Muscle layer of duodenum (tissue), 2 donors: Measurements from ENCODE around the gene HIVEP2.

ENCODE experiments used
- H3K27ac ChIP-seq: one replicate; pipeline ENCODE4 v1.7.0; 2013; ENCODE audit warnings: mild to moderate bottlenecking, low read length
- H3K27me3 ChIP-seq: one replicate; pipeline ENCODE4 v1.7.0; 2013; ENCODE audit warnings: low read depth, mild to moderate bottlenecking, control low read depth, low read length
- H3K36me3 ChIP-seq, 2 donors: one replicate each; pipeline ENCODE4 v1.7.0; 2013; ENCODE audit warnings: low read length in 2 of 2, control low read depth in 1 of 2, mild to moderate bottlenecking in 1 of 2; ENCODE audit not compliant: insufficient read depth in 2 of 2, control insufficient read depth in 1 of 2
- H3K4me1 ChIP-seq, 2 donors: one replicate each; pipeline ENCODE4 v1.7.0; 2013; ENCODE audit warnings: low read length in 2 of 2, mild to moderate bottlenecking in 2 of 2, control low read depth in 1 of 2, moderate library complexity in 1 of 2; ENCODE audit not compliant: insufficient read depth in 2 of 2, control insufficient read depth in 1 of 2
- H3K4me3 ChIP-seq, 2 donors: one replicate each; pipeline ENCODE4 v1.7.0; 2013; ENCODE audit warnings: low read length in 2 of 2, low read depth in 1 of 2, mild to moderate bottlenecking in 1 of 2
- H3K9me3 ChIP-seq, 2 donors: one replicate each; pipeline ENCODE4 v1.7.0; 2013; ENCODE audit warnings: low read length in 2 of 2, control low read depth in 1 of 2, mild to moderate bottlenecking in 1 of 2; ENCODE audit not compliant: control insufficient read depth in 1 of 2
- donor health status: healthy.

Gene HIVEP2

GRCh38 chr6:142705054-142705453 is 239.9 kb downstream of the HIVEP2 start:
- Histone ChIP-seq H3K4me1 (no peaks in the 10 kb centered on the region), H3K4me3 (no peak overlapping the region)

GRCh38 chr6:142702501-142703460 is 242.2 kb downstream of the HIVEP2 start:
- no peak overlapping the region for H3K4me3 ChIP-seq
- no peaks in the 10 kb centered on the region for H3K27me3 ChIP-seq
- no peaks in the 10 kb centered on the region for H3K9me3 ChIP-seq
- H3K4me1 ChIP-seq: no peaks in the 10 kb centered on the region
- H3K36me3 ChIP-seq: no peaks in the 10 kb centered on the region
- H3K27ac ChIP-seq: peak overlapping the region; percentile 65

More at GRCh38 chr6:142705054-142705453, 239.9 kb downstream of the HIVEP2 start:
- H3K9me3 ChIP-seq: no peaks in the 10 kb centered on the region
- H3K36me3 ChIP-seq: no peaks in the 10 kb centered on the region
- H3K27me3 ChIP-seq: no peaks in the 10 kb centered on the region
- no peak overlapping the region for H3K27ac ChIP-seq
